H1 (cell line): Measurements from ENCODE around the gene UNC13C. TPM values are rescaled to one million over a fixed set of nuclear protein-coding genes. Genes with fewer than 3 reads are reported as not detected.

Source experiments
- ASH2L ChIP-seq: fragments of 200-600, 300-600 bp; sonication (generic); IDR thresholded peaks from one replicate; pipeline ENCODE4 v1.7.1; 2017; ENCODE audit warnings: low read length
- EZH2 ChIP-seq: fragments of 200-600 bp; sonication (generic); IDR thresholded peaks from 2 replicates; pipeline ENCODE4 v1.7.1; 2012; ENCODE audit warnings: low read depth, mild to moderate bottlenecking, moderate library complexity, low read length, inconsistent platforms; ENCODE audit not compliant: severe bottlenecking
- SP4 ChIP-seq: IDR thresholded peaks from 2 replicates; pipeline ENCODE4 v1.6.1; 2012; ENCODE audit warnings: low read length, inconsistent platforms
- polyA plus RNA-seq, 7 experiments: library from polyadenylated mRNA; depleted of rRNA in 3 of 7; stranded (reverse) in 5 of 7; unstranded in 2 of 7; fragments of >200 nt in 5 of 7; fragments of 200-250 nt in 2 of 7; gene quantifications; 1 replicate in 5 of 7; 2 replicates in 1 of 7; 4 replicates in 1 of 7; pipeline versions ENCODE4 v1.2.1 to v1.2.3, GENCODE V29; 2011 to 2013; ENCODE audit warnings: missing spikeins in 2 of 7, mixed read lengths in 2 of 7
- total RNA-seq: library from RNA; stranded (reverse); fragmentation: NEBNext Ultra II Directional; extraction: Animal tissue kit (Norgen Biotek cat#: 25700); gene quantifications from 2 replicates; pipeline ENCODE4 v1.2.1, GENCODE V29; 2021
- TF ChIP-seq, protein P1 (sequence below): IDR thresholded peaks from 2 replicates; pipeline ENCODE4 v1.6.1; 2011; ENCODE audit warnings: low read depth, mild to moderate bottlenecking, low read length; ENCODE audit not compliant: insufficient read depth

The UNC13C gene
- total and polyA plus RNA-seq, 2 of the 8 experiments (the other 6 are each of a cell fraction or from before 2014, with no cell fraction given): 0.02 to 0.13 TPM

DNA sequence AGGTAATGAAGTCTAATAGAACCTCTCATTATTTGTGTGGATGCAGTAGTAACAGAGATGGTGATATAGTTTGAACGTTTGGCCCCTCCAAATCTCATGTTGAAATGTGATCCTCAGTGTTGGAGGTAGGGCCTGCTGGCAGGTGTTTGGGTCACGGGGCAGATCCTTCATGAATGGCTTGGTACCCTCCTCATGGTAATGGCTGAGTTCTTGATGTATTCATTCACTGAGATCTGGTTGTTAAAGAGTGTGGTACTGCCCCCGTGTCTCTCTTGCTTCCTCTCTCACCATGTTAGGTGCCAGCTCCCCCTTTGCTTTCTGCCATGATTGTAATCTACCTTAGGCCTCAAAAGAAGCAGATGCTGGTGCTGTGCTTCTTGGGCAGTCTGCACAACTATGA lies 606.8 kb downstream of the UNC13C start (continued):
- TF ChIP-seq, protein P1, sequence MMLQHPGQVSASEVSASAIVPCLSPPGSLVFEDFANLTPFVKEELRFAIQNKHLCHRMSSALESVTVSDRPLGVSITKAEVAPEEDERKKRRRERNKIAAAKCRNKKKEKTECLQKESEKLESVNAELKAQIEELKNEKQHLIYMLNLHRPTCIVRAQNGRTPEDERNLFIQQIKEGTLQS: no peak
- no peak for TF ChIP-seq ASH2L
- TF ChIP-seq EZH2: no peak
- TF ChIP-seq SP4: no peak
